Caco-2 (cell line): ENCODE data around the gene NYAP2. TPM values are rescaled to one million over a fixed set of nuclear protein-coding genes. Genes with fewer than 3 reads are reported as not detected.
A peak's percentile ranks its signal among the peaks of the same experiment; 100 is the strongest.

Experiments
- BruUV-seq: library from RNA; stranded (reverse); fragments of 400-500 nt; replicated peaks from 2 replicates; lab custom pipeline; 2021; lab: Mats Ljungman, UMichigan
- CTCF ChIA-PET: fragments of 300-600 bp; sonication (Branson Sonifier 250); formaldehyde crosslinking; loops from one replicate; lab custom pipeline; 2022; ENCODE audit warnings: antibody characterized with exemption; lab: Charles Lee
- POLR2A ChIA-PET: fragments of 300-600 bp; sonication (Branson Sonifier 250); formaldehyde crosslinking; loops from one replicate; lab custom pipeline; 2022; ENCODE audit warnings: antibody characterized with exemption; lab: Charles Lee
- DNase-seq, 2 experiments: peaks; one replicate each; pipeline versions ENCODE4 v3.0.0 to v3.0.0-alpha.2; 2020 to 2022
- H3K27me3 ChIP-seq: replicated peaks from 2 replicates; pipeline ENCODE4 v1.6.0; 2011; ENCODE audit warnings: low read length; ENCODE audit not compliant: control insufficient read depth, insufficient read depth
- H3K36me3 ChIP-seq: 2 replicates; pipeline ENCODE4 v1.5.1; 2011; ENCODE audit warnings: low read length; ENCODE audit not compliant: control insufficient read depth, insufficient read depth
- H3K4me1 ChIP-seq: fragments of 250-450 bp; sonication (Bioruptor Pico); 2 replicates; pipeline ENCODE4 v1.5.1; 2020; ENCODE audit warnings: mild to moderate bottlenecking
- H3K4me3 ChIP-seq: 2 replicates; pipeline ENCODE4 v1.5.1; 2011; ENCODE audit warnings: low read depth, mild to moderate bottlenecking, control low read depth, low read length
- H3K9me3 ChIP-seq: fragments of 250-450 bp; sonication (Bioruptor Pico); 2 replicates; pipeline ENCODE4 v1.5.1; 2020; ENCODE audit warnings: mild to moderate bottlenecking, moderate library complexity
- H3K27ac Mint-ChIP-seq: one replicate; pipeline ENCODE4 v1.8.0; 2022; ENCODE audit warnings: mixed read lengths; ENCODE audit not compliant: unreplicated experiment
- H3K27me3 Mint-ChIP-seq: one replicate; pipeline ENCODE4 v1.8.0; 2022; ENCODE audit warnings: mixed read lengths; ENCODE audit not compliant: insufficient read depth, unreplicated experiment
- H3K36me3 Mint-ChIP-seq: one replicate; pipeline ENCODE4 v1.8.0; 2022; ENCODE audit warnings: mild to moderate bottlenecking, mixed read lengths; ENCODE audit not compliant: insufficient read depth, unreplicated experiment
- H3K4me1 Mint-ChIP-seq: one replicate; pipeline ENCODE4 v1.8.0; 2022; ENCODE audit warnings: low read depth, mixed read lengths; ENCODE audit not compliant: unreplicated experiment
- H3K4me3 Mint-ChIP-seq: one replicate; pipeline ENCODE4 v1.8.0; 2022; ENCODE audit warnings: mild to moderate bottlenecking, moderate library complexity, mixed read lengths; ENCODE audit not compliant: unreplicated experiment
- H3K9me3 Mint-ChIP-seq: one replicate; pipeline ENCODE4 v1.8.0; 2022; ENCODE audit warnings: mixed read lengths; ENCODE audit not compliant: unreplicated experiment
- intact Hi-C: fragments of 100-400 bp; cut with micrococcal nuclease; formaldehyde crosslinking; loops from one replicate; pipeline ENCODE4 v1.10.0; 2022; ENCODE audit not compliant: unreplicated experiment
- total RNA-seq: library from RNA; stranded (reverse); gene quantifications from 2 replicates; pipeline ENCODE4 v1.2.3, GENCODE V29; 2022
- TF ChIP-seq, protein P1 (sequence below), 2 experiments: fragments of 200-600 bp in 1 of 2; IDR thresholded peaks; 1 replicate in 1 of 2; 2 replicates in 1 of 2; pipeline versions ENCODE4 v1.5.1 to v1.8.0; 2011 to 2022; ENCODE audit warnings: antibody characterized with exemption in 1 of 2, control low read depth in 1 of 2, inconsistent platforms in 1 of 2, low read depth in 1 of 2, low read length in 1 of 2, mild to moderate bottlenecking in 1 of 2, moderate library complexity in 1 of 2; ENCODE audit not compliant: insufficient read depth in 1 of 2, severe bottlenecking in 1 of 2, unreplicated experiment in 1 of 2

The NYAP2 gene
- total RNA-seq, 1 experiment from 2014 or later: 0.11 TPM

- ChIA-PET POLR2A (no interaction called here), CTCF (interaction anchor here (2.1 kb wide), 1 partner anchor 378 kb away, joined by 11 read pairs; no protein-coding TSS in a partner anchor)
- Histone ChIP-seq H3K36me3 (no peaks in the 10 kb centered on the region), H3K4me1 (no peaks in the 10 kb centered on the region), H3K9me3 (no peaks in the 10 kb centered on the region), H3K27me3 (no peaks in the 10 kb centered on the region), H3K4me3 (no peak overlapping the region)
- Mint-ChIP-seq H3K27me3 (peaks cover 6% of the 10 kb centered on the region), H3K27ac (no peak overlapping the region), H3K4me1 (no peaks in the 10 kb centered on the region), H3K9me3 (no peaks in the 10 kb centered on the region), H3K4me3 (no peak overlapping the region), H3K36me3 (no peaks in the 10 kb centered on the region)
- no TSS peak for BruUV-seq
- intact Hi-C loops: loop anchor here (1.0 kb wide), 2 partner anchors 377 to 537 kb away; no protein-coding TSS in a partner anchor
- TF ChIP-seq, protein P1, sequence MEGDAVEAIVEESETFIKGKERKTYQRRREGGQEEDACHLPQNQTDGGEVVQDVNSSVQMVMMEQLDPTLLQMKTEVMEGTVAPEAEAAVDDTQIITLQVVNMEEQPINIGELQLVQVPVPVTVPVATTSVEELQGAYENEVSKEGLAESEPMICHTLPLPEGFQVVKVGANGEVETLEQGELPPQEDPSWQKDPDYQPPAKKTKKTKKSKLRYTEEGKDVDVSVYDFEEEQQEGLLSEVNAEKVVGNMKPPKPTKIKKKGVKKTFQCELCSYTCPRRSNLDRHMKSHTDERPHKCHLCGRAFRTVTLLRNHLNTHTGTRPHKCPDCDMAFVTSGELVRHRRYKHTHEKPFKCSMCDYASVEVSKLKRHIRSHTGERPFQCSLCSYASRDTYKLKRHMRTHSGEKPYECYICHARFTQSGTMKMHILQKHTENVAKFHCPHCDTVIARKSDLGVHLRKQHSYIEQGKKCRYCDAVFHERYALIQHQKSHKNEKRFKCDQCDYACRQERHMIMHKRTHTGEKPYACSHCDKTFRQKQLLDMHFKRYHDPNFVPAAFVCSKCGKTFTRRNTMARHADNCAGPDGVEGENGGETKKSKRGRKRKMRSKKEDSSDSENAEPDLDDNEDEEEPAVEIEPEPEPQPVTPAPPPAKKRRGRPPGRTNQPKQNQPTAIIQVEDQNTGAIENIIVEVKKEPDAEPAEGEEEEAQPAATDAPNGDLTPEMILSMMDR (IDR thresholded peaks at IDR 0.05; ENCODE audit: insufficient read depth in 1 of 2, low read depth in 1 of 2, low read length in 1 of 2, severe bottlenecking in 1 of 2, unreplicated experiment in 1 of 2): peak; percentile 71 to 72
- DNase-seq: peak; percentile 40 to 56
Observed at GRCh38 chr2:225660262-225661131, 261.0 kb downstream of the NYAP2 start.

DNA sequence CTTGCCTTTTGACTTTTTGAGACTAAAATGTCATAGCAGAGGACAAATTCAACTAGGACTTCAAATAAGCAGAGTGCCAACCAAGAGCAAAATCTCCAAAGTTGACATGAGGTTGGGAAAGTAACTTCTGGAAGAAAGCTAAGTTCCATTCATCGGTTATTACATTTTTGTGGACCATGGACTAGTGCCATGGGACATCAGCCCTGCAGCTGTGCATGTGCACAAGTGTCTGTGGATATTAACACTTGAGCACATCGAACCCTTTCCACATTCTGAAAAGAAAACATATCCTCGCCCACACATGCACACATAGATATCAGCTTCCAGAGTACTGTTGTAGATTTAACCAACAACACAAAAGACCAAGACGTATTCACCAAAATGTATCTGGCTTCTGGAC is 262.6 kb downstream of the NYAP2 start:
- Histone ChIP-seq H3K4me1 (no peaks in the 10 kb centered on the region), H3K9me3 (no peaks in the 10 kb centered on the region), H3K4me3 (no peak overlapping the region), H3K36me3 (no peaks in the 10 kb centered on the region), H3K27me3 (no peaks in the 10 kb centered on the region)
- Mint-ChIP-seq H3K27me3 (peaks cover 6% of the 10 kb centered on the region), H3K4me3 (no peak overlapping the region), H3K4me1 (no peaks in the 10 kb centered on the region), H3K9me3 (no peaks in the 10 kb centered on the region), H3K27ac (no peak overlapping the region), H3K36me3 (no peaks in the 10 kb centered on the region)
- no peak for DNase-seq
- TF ChIP-seq, protein P1 (IDR thresholded peaks at IDR 0.05; ENCODE audit: insufficient read depth in 1 of 2, low read depth in 1 of 2, low read length in 1 of 2, severe bottlenecking in 1 of 2, unreplicated experiment in 1 of 2): no peak
- POLR2A ChIA-PET: no interaction called here
- intact Hi-C loops: no loop called here
- CTCF ChIA-PET: no interaction called here
- no TSS peak for BruUV-seq

DNA sequence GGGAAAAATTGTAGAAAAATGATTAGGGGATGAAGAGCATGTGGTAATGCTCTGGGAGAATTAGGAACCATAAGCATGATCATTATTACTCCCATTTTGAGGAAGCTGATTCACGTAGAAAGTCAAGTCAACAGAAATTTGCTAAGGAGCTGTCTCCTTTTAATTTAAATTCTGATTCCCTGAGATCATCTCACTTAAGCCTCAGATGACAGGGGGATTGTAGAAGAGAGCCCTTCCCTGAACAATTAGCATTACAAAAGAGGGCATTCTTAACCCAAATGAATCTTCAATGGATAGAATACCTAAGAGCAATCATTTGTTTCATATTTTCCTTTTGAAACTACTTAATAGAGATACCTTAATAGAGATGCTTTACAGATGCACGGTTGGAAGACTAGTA is 267.9 kb downstream of the NYAP2 start:
- Mint-ChIP-seq H3K4me1 (no peaks in the 10 kb centered on the region), H3K4me3 (no peak overlapping the region), H3K27ac (no peak overlapping the region), H3K9me3 (no peaks in the 10 kb centered on the region), H3K36me3 (no peaks in the 10 kb centered on the region), H3K27me3 (peaks cover 6% of the 10 kb centered on the region)
- intact Hi-C loops: loop anchor here (5.0 kb wide), 1 partner anchor 130 kb away; no protein-coding TSS in a partner anchor
- BruUV-seq: no TSS peak
- CTCF ChIA-PET: no interaction called here
- no peaks in the 10 kb centered on the region for H3K4me1 ChIP-seq
- no peaks in the 10 kb centered on the region for H3K9me3 ChIP-seq
- no peaks in the 10 kb centered on the region for H3K36me3 ChIP-seq
- no peak for DNase-seq
- no peak overlapping the region for H3K4me3 ChIP-seq
- POLR2A ChIA-PET: no interaction called here
- no peaks in the 10 kb centered on the region for H3K27me3 ChIP-seq
- TF ChIP-seq, protein P1 (IDR thresholded peaks at IDR 0.05; ENCODE audit: insufficient read depth in 1 of 2, low read depth in 1 of 2, low read length in 1 of 2, severe bottlenecking in 1 of 2, unreplicated experiment in 1 of 2): no peak
